K562 (cell line): ENCODE results near the gene ITPR2. TPM values are rescaled to one million over a fixed set of nuclear protein-coding genes. Genes with fewer than 3 reads are reported as not detected.

Experiments used
- ATAC-seq: fragments of 200-7000 bp; cut with Tn5 transposase; 3 replicates; pipeline ENCODE4 v1.9.1; 2020; ENCODE audit warnings: moderate library complexity
- BruUV-seq: library from RNA; stranded (reverse); fragments of 400-500 nt; replicated peaks from 2 replicates; lab custom pipeline; 2021; lab: Mats Ljungman, UMichigan
- CTCF ChIA-PET: fragments of 300-600 bp; formaldehyde crosslinking; extraction: SDS; loops from one replicate; lab custom pipeline; 2021; ENCODE audit warnings: low intra/inter-chr PET ratio; lab: Yijun Ruan, JAX
- POLR2A ChIA-PET: fragments of 300-600, 350-650 bp; sonication (Branson Sonifier 250); formaldehyde crosslinking; extraction: SDS; loops from one replicate; lab custom pipeline; 2021; ENCODE audit warnings: antibody characterized with exemption, inconsistent platforms; lab: Yijun Ruan, JAX
- DNase-seq, 4 experiments: peaks; one replicate each; pipeline versions ENCODE4 v3.0.0 to v3.0.0-alpha.2; 2011 to 2018; ENCODE audit warnings: low spot score in 3 of 4, mixed read lengths in 3 of 4; ENCODE audit errors: extremely low read depth in 1 of 4
- FAIRE-seq: peaks from 2 replicates; lab custom pipeline; 2011; peaks lifted over from hg19 to GRCh38; lab: Jason Lieb, UNC
- H2AFZ ChIP-seq: 2 replicates; pipeline ENCODE4 v1.6.0; 2011; ENCODE audit warnings: low read depth, low read length, control low read depth, inconsistent platforms
- H3K27ac ChIP-seq: fragments of 200-600 bp; 3 replicates; pipeline ENCODE4 v1.8.0; 2011; ENCODE audit warnings: low read depth, mild to moderate bottlenecking, control low read depth, inconsistent platforms, low read length, moderate library complexity, mixed read lengths; ENCODE audit errors: extremely low read depth
- H3K27me3 ChIP-seq, 2 experiments: fragments of 300-600 bp in 1 of 2; 2 replicates in 1 of 2; 3 replicates in 1 of 2; pipeline versions ENCODE4 v1.6.0 to v1.8.0; 2011; ENCODE audit warnings: inconsistent platforms in 2 of 2, low read length in 2 of 2, mild to moderate bottlenecking in 1 of 2, mixed read lengths in 1 of 2, moderate library complexity in 1 of 2; ENCODE audit not compliant: control insufficient read depth in 2 of 2, insufficient read depth in 2 of 2
- H3K36me3 ChIP-seq: fragments of 300-600 bp; 3 replicates; pipeline ENCODE4 v1.8.0; 2011; ENCODE audit warnings: mild to moderate bottlenecking, low read length, inconsistent platforms; ENCODE audit not compliant: control insufficient read depth, insufficient read depth
- H3K4me1 ChIP-seq, 2 experiments: fragments of 200-600 bp in 1 of 2; replicated peaks in 1 of 2; 2 replicates in 1 of 2; 3 replicates in 1 of 2; pipeline versions ENCODE4 v1.5.1 to v1.8.0; 2011; ENCODE audit warnings: inconsistent platforms in 2 of 2, low read length in 2 of 2, mild to moderate bottlenecking in 1 of 2, mixed read lengths in 1 of 2, moderate library complexity in 1 of 2; ENCODE audit not compliant: control insufficient read depth in 2 of 2, insufficient read depth in 2 of 2
- H3K4me2 ChIP-seq: 2 replicates; pipeline ENCODE4 v1.6.1; 2011; ENCODE audit warnings: low read length, control low read depth, inconsistent platforms, mixed read lengths; ENCODE audit not compliant: insufficient read depth
- H3K4me3 ChIP-seq: fragments of 200-600 bp; sonication (generic), shearing (Covaris generic); 2 replicates; pipeline ENCODE4 v1.5.1; 2016; ENCODE audit warnings: control low read depth, inconsistent platforms
- H3K79me2 ChIP-seq: fragments of 200-600 bp; 3 replicates; pipeline ENCODE4 v1.8.0; 2011; ENCODE audit warnings: low read length, inconsistent platforms; ENCODE audit not compliant: control insufficient read depth, insufficient read depth
- H3K9ac ChIP-seq, 2 experiments: 2 replicates each; pipeline versions ENCODE4 v1.6.0 to v1.6.1; 2011; ENCODE audit warnings: low read depth in 2 of 2, low read length in 2 of 2, control low read depth in 1 of 2, inconsistent platforms in 1 of 2, mild to moderate bottlenecking in 1 of 2, mixed read lengths in 1 of 2; ENCODE audit not compliant: insufficient read depth in 1 of 2
- H3K9me1 ChIP-seq: one replicate; pipeline ENCODE4 v1.6.0; 2011; ENCODE audit warnings: inconsistent platforms, mild to moderate bottlenecking, low read length, moderate library complexity; ENCODE audit not compliant: control insufficient read depth, insufficient read depth
- H3K9me3 ChIP-seq: replicated peaks from 2 replicates; pipeline ENCODE4 v1.5.1; 2011; ENCODE audit warnings: low read depth, low read length, inconsistent platforms; ENCODE audit not compliant: control insufficient read depth, insufficient read depth
- H4K20me1 ChIP-seq: replicated peaks from 2 replicates; pipeline ENCODE4 v1.6.1; 2011; ENCODE audit warnings: low read length, inconsistent platforms, mixed read lengths; ENCODE audit not compliant: control insufficient read depth, insufficient read depth
- ATF3 ChIP-seq, 2 experiments: fragments of 450-650 bp in 1 of 2; sonication (generic) in 1 of 2; formaldehyde crosslinking in 1 of 2; IDR thresholded peaks in 1 of 2; conservative IDR thresholded peaks in 1 of 2; 2 replicates each; pipeline versions ENCODE4 v1.6.1 to v1.8.1; 2016 to 2023; ENCODE audit warnings: mild to moderate bottlenecking in 2 of 2, moderate library complexity in 2 of 2, inconsistent platforms in 1 of 2, missing genetic modification reagents in 1 of 2
- CBFA2T2 ChIP-seq: fragments of 450-650 bp; conservative IDR thresholded peaks from 2 replicates; pipeline ENCODE4 v1.6.1; 2017; ENCODE audit warnings: mild to moderate bottlenecking
- DEAF1 ChIP-seq: fragments of 450-650 bp; formaldehyde crosslinking; IDR thresholded peaks from 2 replicates; pipeline ENCODE4 v1.4.0; 2020; ENCODE audit warnings: mild to moderate bottlenecking, moderate library complexity
- ESRRB ChIP-seq: fragments of 250-450 bp; sonication (Bioruptor Pico); IDR thresholded peaks from 2 replicates; pipeline ENCODE4 v1.5.0; 2020; ENCODE audit warnings: mild to moderate bottlenecking, moderate library complexity, borderline replicate concordance
- HEY1 ChIP-seq: fragments of 250-450 bp; sonication (Bioruptor Pico); IDR thresholded peaks from 2 replicates; pipeline ENCODE4 v1.5.0; 2020; ENCODE audit warnings: mild to moderate bottlenecking, moderate library complexity, borderline replicate concordance
- LCOR ChIP-seq: sonication (generic); formaldehyde crosslinking; IDR thresholded peaks from 2 replicates; pipeline ENCODE4 v1.8.0; 2022; ENCODE audit warnings: mild to moderate bottlenecking, missing genetic modification reagents
- PHF21A ChIP-seq: fragments of 450-650 bp; IDR thresholded peaks from 2 replicates; pipeline ENCODE4 v1.6.1; 2017; ENCODE audit warnings: low read depth, borderline replicate concordance
- PHTF2 ChIP-seq: fragments of 250-450 bp; sonication (Bioruptor Pico); IDR thresholded peaks from 2 replicates; pipeline ENCODE4 v1.5.0; 2021; ENCODE audit warnings: mild to moderate bottlenecking
- POU5F1 ChIP-seq: fragments of 150-350 bp; IDR thresholded peaks from 2 replicates; pipeline ENCODE4 v1.6.1; 2014; ENCODE audit warnings: borderline replicate concordance, low read length, low read depth, mild to moderate bottlenecking; ENCODE audit not compliant: partially characterized antibody
- RFX1 ChIP-seq: fragments of 450-650 bp; IDR thresholded peaks from 2 replicates; pipeline ENCODE4 v1.6.1; 2016; ENCODE audit warnings: mild to moderate bottlenecking, moderate library complexity
- SMARCB1 ChIP-seq: IDR thresholded peaks from 2 replicates; pipeline ENCODE4 v1.6.1; 2011; ENCODE audit warnings: improper control_type of control experiment, low read depth; ENCODE audit not compliant: insufficient read length
- TCF3 ChIP-seq: sonication (generic); formaldehyde crosslinking; IDR thresholded peaks from 2 replicates; pipeline ENCODE4 v1.4.0; 2020; ENCODE audit warnings: mild to moderate bottlenecking, missing genetic modification reagents
- ZMIZ1 ChIP-seq, 2 experiments: fragments of 150-350 bp in 1 of 2; IDR thresholded peaks; 2 replicates each; pipeline ENCODE4 v1.6.1; 2012 to 2016; ENCODE audit warnings: low read depth in 2 of 2, low read length in 2 of 2, mild to moderate bottlenecking in 1 of 2, moderate library complexity in 1 of 2
- ZNF23 ChIP-seq: fragments of 250-450 bp; sonication (Bioruptor Pico); IDR thresholded peaks from 2 replicates; pipeline ENCODE4 v1.4.0; 2020; ENCODE audit warnings: mild to moderate bottlenecking
- ZNF280A ChIP-seq: fragments of 450-650 bp; IDR thresholded peaks from 2 replicates; pipeline ENCODE4 v1.6.1; 2018; ENCODE audit warnings: mild to moderate bottlenecking, low read depth; ENCODE audit not compliant: partially characterized antibody
- WGBS: fragments of 100-300 bp; shearing (Covaris generic); methylation state at CpG from one replicate; pipeline ENCODE4 v1.1.6; 2016; ENCODE audit warnings: low coverage, mixed read lengths; ENCODE audit not compliant: insufficient coverage; ENCODE audit errors: missing lambda C conversion rate; 5-methylcytosine and 5-hydroxymethylcytosine counted together
- in situ Hi-C: fragments of 300-500 bp; cut with MboI; formaldehyde crosslinking; loops from 4 replicates; pipeline ENCODE4 v1.15.0; 2018; ENCODE audit warnings: inconsistent platforms, mixed read lengths
- intact Hi-C: fragments of 100-400 bp; cut with micrococcal nuclease; formaldehyde crosslinking; loops from 2 replicates; pipeline ENCODE4 v1.14.2; 2022
- polyA plus RNA-seq, 8 experiments: library from polyadenylated mRNA; depleted of rRNA in 4 of 8; stranded (reverse) in 5 of 8; unstranded in 3 of 8; fragments of >200 nt; fragmentation: Nextera tagmentation in 2 of 8; fragmentation: Illumina TruSeq in 1 of 8; extraction: Ambion mirVana in 2 of 8; extraction: Trizol in 1 of 8; gene quantifications; 2 replicates each; pipeline versions ENCODE4 v1.2.1 to v1.2.3, GENCODE V29; 2011 to 2014; ENCODE audit warnings: inconsistent platforms in 1 of 8, missing spikeins in 1 of 8
- total RNA-seq, 7 experiments: library from RNA; depleted of rRNA in 6 of 7; stranded (reverse); fragments of >200 nt in 6 of 7; fragmentation: Illumina TruSeq in 2 of 7; extraction: Trizol in 2 of 7; gene quantifications; 2 replicates each; pipeline versions ENCODE4 v1.2.1 to v1.2.3, GENCODE V29; 2011 to 2021; ENCODE audit warnings: low replicate concordance in 1 of 7

The ITPR2 gene
- total and polyA plus RNA-seq, 9 of the 15 experiments (the other 6 are each of a cell fraction or from before 2014, with no cell fraction given) = 0.21 to 3.3 (median 0.95) TPM

- no peak for FAIRE-seq
- Histone ChIP-seq H3K36me3 (no peaks in the 10 kb centered on the region), H3K27me3 (no peaks in the 10 kb centered on the region), H3K9me3 (no peaks in the 10 kb centered on the region), H3K79me2 (no peaks in the 10 kb centered on the region), H3K4me1 (no peaks in the 10 kb centered on the region), H2AFZ (no peak overlapping the region), H3K9ac (no peak overlapping the region), H3K9me1 (no peaks in the 10 kb centered on the region), H3K4me2 (no peak overlapping the region), H3K27ac (no peak overlapping the region), H4K20me1 (no peaks in the 10 kb centered on the region), H3K4me3 (no peak overlapping the region)
- WGBS = 0% methylated on average over 3 of the region's 3 CpGs
- in situ Hi-C loops = no loop called here
- ATAC-seq = no peak
- ChIA-PET POLR2A (interaction anchor here (0.7 kb wide), 1 partner anchor 83 kb away, joined by 3 read pairs; no protein-coding TSS in a partner anchor), CTCF (no interaction called here)
- BruUV-seq = no TSS peak
- intact Hi-C loops = no loop called here
- no peak for DNase-seq
- TF ChIP-seq SMARCB1 (no peak), PHF21A (no peak), ZNF280A (no peak), ESRRB (no peak), PHTF2 (CRISPR knock-in tag) (no peak), ZNF23 (CRISPR knock-in tag) (no peak), DEAF1 (CRISPR knock-in tag) (no peak), TCF3 (CRISPR knock-in tag) (no peak), HEY1 (no peak), ZMIZ1 (IDR thresholded peaks at IDR 0.05; ENCODE audit: low read depth in 2 of 2, low read length in 2 of 2) (no peak), RFX1 (no peak), LCOR (CRISPR knock-in tag) (no peak), CBFA2T2 (no peak), ATF3 (IDR thresholded peaks at IDR 0.05) (no peak), ATF3 (CRISPR knock-in tag; conservative IDR thresholded peaks at IDR 0.05) (no peak), POU5F1 (no peak)
Measured at GRCh38 chr12:26769611-26770010, 63.4 kb downstream of the ITPR2 start.
